ENCODE data around the gene RBM47.

DNA sequence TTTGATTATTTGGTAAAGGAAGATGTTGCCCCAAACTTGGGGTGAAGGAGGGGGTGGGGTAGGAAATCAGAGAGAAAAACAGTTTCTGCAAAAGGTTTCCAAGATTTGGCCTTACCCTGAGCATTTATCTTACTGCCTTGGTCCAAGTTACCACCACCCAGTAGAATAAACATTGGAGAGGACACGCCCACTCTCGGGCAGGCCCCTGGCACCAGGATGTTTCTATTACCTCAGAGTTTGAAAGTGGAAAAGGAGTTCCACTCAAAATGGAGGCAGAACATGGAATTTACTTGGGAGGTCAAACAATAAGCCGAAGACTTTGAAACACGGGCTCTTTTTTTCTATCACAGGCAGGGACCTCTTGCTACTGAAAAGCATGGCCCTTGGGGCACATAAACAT lies 180.8 kb downstream of the RBM47 start:
- TF ChIP-seq, protein P1, sequence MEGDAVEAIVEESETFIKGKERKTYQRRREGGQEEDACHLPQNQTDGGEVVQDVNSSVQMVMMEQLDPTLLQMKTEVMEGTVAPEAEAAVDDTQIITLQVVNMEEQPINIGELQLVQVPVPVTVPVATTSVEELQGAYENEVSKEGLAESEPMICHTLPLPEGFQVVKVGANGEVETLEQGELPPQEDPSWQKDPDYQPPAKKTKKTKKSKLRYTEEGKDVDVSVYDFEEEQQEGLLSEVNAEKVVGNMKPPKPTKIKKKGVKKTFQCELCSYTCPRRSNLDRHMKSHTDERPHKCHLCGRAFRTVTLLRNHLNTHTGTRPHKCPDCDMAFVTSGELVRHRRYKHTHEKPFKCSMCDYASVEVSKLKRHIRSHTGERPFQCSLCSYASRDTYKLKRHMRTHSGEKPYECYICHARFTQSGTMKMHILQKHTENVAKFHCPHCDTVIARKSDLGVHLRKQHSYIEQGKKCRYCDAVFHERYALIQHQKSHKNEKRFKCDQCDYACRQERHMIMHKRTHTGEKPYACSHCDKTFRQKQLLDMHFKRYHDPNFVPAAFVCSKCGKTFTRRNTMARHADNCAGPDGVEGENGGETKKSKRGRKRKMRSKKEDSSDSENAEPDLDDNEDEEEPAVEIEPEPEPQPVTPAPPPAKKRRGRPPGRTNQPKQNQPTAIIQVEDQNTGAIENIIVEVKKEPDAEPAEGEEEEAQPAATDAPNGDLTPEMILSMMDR (IDR thresholded peaks at IDR 0.05; ENCODE audit: insufficient read depth, low read length): no peak
- TF ChIP-seq, protein P2, sequence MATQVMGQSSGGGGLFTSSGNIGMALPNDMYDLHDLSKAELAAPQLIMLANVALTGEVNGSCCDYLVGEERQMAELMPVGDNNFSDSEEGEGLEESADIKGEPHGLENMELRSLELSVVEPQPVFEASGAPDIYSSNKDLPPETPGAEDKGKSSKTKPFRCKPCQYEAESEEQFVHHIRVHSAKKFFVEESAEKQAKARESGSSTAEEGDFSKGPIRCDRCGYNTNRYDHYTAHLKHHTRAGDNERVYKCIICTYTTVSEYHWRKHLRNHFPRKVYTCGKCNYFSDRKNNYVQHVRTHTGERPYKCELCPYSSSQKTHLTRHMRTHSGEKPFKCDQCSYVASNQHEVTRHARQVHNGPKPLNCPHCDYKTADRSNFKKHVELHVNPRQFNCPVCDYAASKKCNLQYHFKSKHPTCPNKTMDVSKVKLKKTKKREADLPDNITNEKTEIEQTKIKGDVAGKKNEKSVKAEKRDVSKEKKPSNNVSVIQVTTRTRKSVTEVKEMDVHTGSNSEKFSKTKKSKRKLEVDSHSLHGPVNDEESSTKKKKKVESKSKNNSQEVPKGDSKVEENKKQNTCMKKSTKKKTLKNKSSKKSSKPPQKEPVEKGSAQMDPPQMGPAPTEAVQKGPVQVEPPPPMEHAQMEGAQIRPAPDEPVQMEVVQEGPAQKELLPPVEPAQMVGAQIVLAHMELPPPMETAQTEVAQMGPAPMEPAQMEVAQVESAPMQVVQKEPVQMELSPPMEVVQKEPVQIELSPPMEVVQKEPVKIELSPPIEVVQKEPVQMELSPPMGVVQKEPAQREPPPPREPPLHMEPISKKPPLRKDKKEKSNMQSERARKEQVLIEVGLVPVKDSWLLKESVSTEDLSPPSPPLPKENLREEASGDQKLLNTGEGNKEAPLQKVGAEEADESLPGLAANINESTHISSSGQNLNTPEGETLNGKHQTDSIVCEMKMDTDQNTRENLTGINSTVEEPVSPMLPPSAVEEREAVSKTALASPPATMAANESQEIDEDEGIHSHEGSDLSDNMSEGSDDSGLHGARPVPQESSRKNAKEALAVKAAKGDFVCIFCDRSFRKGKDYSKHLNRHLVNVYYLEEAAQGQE (IDR thresholded peaks at IDR 0.05; ENCODE audit: insufficient replicate concordance, low read depth): no peak
- no peak for TF ChIP-seq POLR2AphosphoS5 (IDR thresholded peaks at IDR 0.05; ENCODE audit: low read depth)
